Measurements from ENCODE around the gene SLC35G2.

The SLC35G2 gene

DNA sequence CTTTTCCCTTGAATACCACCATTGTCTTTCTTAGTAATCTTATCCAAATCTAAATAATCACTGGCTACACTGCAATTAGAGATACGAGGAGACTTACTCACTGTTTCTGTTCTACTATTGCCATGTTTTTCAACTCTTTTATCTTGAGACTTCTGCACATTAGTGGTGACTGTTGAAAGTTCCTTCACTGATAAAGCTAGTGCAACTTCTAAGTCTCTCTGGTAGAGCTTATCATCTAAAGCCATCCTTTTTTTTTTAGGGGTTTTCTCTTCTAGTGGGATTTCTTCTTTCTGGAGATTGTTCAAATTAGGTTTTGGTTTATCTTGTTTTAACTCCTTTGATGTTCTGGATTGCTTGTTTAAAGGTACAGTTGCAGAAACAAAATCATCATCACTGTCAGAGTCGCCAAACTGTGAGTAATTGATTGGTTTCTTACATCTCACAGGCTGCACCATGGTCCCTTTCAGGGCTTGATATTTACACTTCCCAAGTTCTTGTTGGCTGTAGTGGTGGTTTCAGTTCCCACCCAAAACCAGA is 80.8 kb downstream of the SLC35G2 start:
- no peak for TF ChIP-seq NFIC (IDR thresholded peaks at IDR 0.05)
- TF ChIP-seq EGR1 (IDR thresholded peaks at IDR 0.05) = no peak
- no peak for TF ChIP-seq FOXM1 (IDR thresholded peaks at IDR 0.05; ENCODE audit: borderline replicate concordance, low read depth)
- TF ChIP-seq, protein P1, sequence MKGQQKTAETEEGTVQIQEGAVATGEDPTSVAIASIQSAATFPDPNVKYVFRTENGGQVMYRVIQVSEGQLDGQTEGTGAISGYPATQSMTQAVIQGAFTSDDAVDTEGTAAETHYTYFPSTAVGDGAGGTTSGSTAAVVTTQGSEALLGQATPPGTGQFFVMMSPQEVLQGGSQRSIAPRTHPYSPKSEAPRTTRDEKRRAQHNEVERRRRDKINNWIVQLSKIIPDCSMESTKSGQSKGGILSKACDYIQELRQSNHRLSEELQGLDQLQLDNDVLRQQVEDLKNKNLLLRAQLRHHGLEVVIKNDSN (IDR thresholded peaks at IDR 0.05) = no peak
- TF ChIP-seq TEAD4 (IDR thresholded peaks at IDR 0.05) = no peak
- TF ChIP-seq RAD21 (IDR thresholded peaks at IDR 0.05; ENCODE audit: low read depth) = no peak
- TF ChIP-seq EP300 (IDR thresholded peaks at IDR 0.05; ENCODE audit: borderline replicate concordance) = no peak
- TF ChIP-seq CREB1 (IDR thresholded peaks at IDR 0.05; ENCODE audit: low read depth) = no peak
- TF ChIP-seq, protein P2, sequence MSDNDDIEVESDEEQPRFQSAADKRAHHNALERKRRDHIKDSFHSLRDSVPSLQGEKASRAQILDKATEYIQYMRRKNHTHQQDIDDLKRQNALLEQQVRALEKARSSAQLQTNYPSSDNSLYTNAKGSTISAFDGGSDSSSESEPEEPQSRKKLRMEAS (IDR thresholded peaks at IDR 0.05) = no peak
- no peak for TF ChIP-seq CEBPB (IDR thresholded peaks at IDR 0.05)
- TF ChIP-seq TAF1 (IDR thresholded peaks at IDR 0.05; ENCODE audit: low read depth) = no peak
- TF ChIP-seq YY1 (IDR thresholded peaks at IDR 0.05; ENCODE audit: low read depth) = no peak
- no peak for TF ChIP-seq ZBTB7A (IDR thresholded peaks at IDR 0.05; ENCODE audit: low read depth)
- TF ChIP-seq TCF12 (IDR thresholded peaks at IDR 0.05; ENCODE audit: low read depth) = no peak
- TF ChIP-seq, protein P3, sequence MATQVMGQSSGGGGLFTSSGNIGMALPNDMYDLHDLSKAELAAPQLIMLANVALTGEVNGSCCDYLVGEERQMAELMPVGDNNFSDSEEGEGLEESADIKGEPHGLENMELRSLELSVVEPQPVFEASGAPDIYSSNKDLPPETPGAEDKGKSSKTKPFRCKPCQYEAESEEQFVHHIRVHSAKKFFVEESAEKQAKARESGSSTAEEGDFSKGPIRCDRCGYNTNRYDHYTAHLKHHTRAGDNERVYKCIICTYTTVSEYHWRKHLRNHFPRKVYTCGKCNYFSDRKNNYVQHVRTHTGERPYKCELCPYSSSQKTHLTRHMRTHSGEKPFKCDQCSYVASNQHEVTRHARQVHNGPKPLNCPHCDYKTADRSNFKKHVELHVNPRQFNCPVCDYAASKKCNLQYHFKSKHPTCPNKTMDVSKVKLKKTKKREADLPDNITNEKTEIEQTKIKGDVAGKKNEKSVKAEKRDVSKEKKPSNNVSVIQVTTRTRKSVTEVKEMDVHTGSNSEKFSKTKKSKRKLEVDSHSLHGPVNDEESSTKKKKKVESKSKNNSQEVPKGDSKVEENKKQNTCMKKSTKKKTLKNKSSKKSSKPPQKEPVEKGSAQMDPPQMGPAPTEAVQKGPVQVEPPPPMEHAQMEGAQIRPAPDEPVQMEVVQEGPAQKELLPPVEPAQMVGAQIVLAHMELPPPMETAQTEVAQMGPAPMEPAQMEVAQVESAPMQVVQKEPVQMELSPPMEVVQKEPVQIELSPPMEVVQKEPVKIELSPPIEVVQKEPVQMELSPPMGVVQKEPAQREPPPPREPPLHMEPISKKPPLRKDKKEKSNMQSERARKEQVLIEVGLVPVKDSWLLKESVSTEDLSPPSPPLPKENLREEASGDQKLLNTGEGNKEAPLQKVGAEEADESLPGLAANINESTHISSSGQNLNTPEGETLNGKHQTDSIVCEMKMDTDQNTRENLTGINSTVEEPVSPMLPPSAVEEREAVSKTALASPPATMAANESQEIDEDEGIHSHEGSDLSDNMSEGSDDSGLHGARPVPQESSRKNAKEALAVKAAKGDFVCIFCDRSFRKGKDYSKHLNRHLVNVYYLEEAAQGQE (IDR thresholded peaks at IDR 0.05; ENCODE audit: low read depth) = no peak

DNA sequence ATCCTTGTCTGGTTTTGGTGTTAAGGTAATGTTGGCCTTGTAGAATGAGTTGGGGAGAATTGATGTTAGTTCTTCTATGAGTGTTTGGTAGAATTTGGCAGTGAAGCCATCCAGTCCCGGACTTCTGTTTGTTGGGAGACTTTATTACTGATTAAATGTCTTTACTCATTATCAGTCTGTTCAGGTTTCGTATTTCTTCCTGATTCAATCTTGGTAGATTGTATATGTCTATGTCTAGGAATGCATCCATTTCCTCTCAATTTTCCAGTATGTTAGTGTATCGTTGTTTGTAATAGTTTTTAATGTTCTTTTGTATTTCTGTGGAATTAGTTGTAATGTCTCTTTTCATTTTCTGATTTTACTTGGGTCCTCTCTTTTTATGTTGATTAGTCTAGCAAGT is 82.5 kb downstream of the SLC35G2 start:
- no peak for TF ChIP-seq YY1 (IDR thresholded peaks at IDR 0.05; ENCODE audit: low read depth)
- no peak for TF ChIP-seq CREB1 (IDR thresholded peaks at IDR 0.05; ENCODE audit: low read depth)
- no peak for TF ChIP-seq EGR1 (IDR thresholded peaks at IDR 0.05)
- no peak for TF ChIP-seq TAF1 (IDR thresholded peaks at IDR 0.05; ENCODE audit: low read depth)

DNA sequence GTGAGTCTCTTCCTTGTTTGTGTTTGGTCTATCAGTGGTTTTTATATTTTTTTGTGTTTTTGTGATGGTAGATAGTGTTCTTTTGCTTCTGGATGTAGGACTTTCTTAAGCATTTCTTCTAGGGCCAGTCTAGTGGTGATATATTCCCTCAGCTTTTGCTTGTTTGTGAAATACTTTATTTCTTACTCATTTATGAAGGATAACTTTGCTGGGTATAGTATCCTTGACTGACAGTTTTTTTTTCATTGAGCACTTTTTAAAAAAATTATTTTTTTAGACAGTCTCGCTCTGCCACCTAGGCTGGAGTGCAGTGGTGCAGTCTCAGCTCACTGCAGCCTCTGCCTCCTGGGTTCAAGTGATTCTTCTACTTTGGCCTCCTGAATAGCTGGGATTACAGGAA is 85.0 kb downstream of the SLC35G2 start:
- TF ChIP-seq ZBTB7A (IDR thresholded peaks at IDR 0.05; ENCODE audit: low read depth) = no peak
- TF ChIP-seq, protein P3 (IDR thresholded peaks at IDR 0.05; ENCODE audit: low read depth) = no peak
- TF ChIP-seq TEAD4 (IDR thresholded peaks at IDR 0.05) = no peak
- TF ChIP-seq RAD21 (IDR thresholded peaks at IDR 0.05; ENCODE audit: low read depth) = no peak
- TF ChIP-seq, protein P1 (IDR thresholded peaks at IDR 0.05) = no peak
- no peak for TF ChIP-seq TAF1 (IDR thresholded peaks at IDR 0.05; ENCODE audit: low read depth)
- TF ChIP-seq, protein P2 (IDR thresholded peaks at IDR 0.05) = no peak
- TF ChIP-seq YY1 (IDR thresholded peaks at IDR 0.05; ENCODE audit: low read depth) = no peak
- TF ChIP-seq FOXM1 (IDR thresholded peaks at IDR 0.05; ENCODE audit: borderline replicate concordance, low read depth) = no peak
- no peak for TF ChIP-seq EP300 (IDR thresholded peaks at IDR 0.05; ENCODE audit: borderline replicate concordance)
- no peak for TF ChIP-seq EGR1 (IDR thresholded peaks at IDR 0.05)
- TF ChIP-seq CREB1 (IDR thresholded peaks at IDR 0.05; ENCODE audit: low read depth) = no peak
- no peak for TF ChIP-seq TCF12 (IDR thresholded peaks at IDR 0.05; ENCODE audit: low read depth)
- no peak for TF ChIP-seq CEBPB (IDR thresholded peaks at IDR 0.05)
- no peak for TF ChIP-seq NFIC (IDR thresholded peaks at IDR 0.05)

DNA sequence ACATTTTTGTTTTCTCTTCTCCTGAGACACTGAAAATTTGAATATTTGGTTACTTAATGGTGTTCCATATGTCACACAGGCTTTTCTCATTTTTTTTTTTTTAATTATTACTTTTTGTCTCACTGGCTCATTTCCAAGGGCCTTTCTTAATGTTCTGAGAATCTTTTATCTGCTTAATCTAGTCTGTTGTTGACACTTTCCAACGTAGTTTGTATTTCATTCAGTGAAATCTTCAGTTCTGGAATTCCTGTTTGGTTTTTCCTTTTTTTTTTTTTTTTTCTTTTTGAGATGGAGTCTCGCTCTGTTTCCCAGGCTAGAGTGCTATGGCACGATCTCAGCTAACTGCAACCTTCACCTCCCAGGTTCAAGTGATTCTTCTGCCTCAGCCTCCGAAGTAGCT is 85.8 kb downstream of the SLC35G2 start:
- TF ChIP-seq EGR1 (IDR thresholded peaks at IDR 0.05) (no peak), TAF1 (IDR thresholded peaks at IDR 0.05; ENCODE audit: low read depth) (no peak), CEBPB (IDR thresholded peaks at IDR 0.05) (no peak), TCF12 (IDR thresholded peaks at IDR 0.05; ENCODE audit: low read depth) (no peak), CREB1 (IDR thresholded peaks at IDR 0.05; ENCODE audit: low read depth) (no peak)
- TF ChIP-seq, protein P1 (IDR thresholded peaks at IDR 0.05) = no peak
- TF ChIP-seq, protein P3 (IDR thresholded peaks at IDR 0.05; ENCODE audit: low read depth) = no peak

Measured in Ishikawa (cell line).